Measurements from ENCODE around the gene MAJIN.

The MAJIN gene

GRCh38 chr11:64933213-64933934 lies 38.5 kb downstream of the MAJIN start:
- in situ Hi-C loops (cut with MboI; ENCODE audit: low sequenced_read_pairs) = no loop called here

DNA sequence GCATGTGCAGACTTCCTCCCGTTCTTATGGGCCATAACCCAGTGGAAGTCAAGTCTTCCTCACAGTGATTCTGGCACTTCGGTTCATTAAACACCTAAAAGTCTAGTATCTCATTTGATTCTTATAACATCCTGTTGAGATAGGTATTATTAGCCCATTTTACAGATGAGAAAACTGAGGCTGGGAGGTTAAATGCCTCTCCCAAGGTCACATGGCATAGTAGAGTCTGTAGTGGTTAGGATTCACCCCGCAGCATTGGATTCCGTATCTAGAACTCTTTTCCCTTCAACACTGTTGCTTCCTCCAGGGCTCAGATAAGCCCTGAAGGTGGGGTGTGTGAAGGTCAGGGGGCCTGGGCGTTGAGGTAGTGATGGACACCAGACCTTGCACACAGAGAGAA lies 39.6 kb downstream of the MAJIN start:
- in situ Hi-C loops (cut with MboI; ENCODE audit: low sequenced_read_pairs) = no loop called here

- in situ Hi-C loops (cut with MboI; ENCODE audit: low sequenced_read_pairs) = no loop called here
These were observed 40.6 kb downstream of the MAJIN start for GRCh38 chr11:64931290-64931689.

- in situ Hi-C loops (cut with MboI; ENCODE audit: low sequenced_read_pairs) = no loop called here
These were observed 41.6 kb downstream of the MAJIN start for GRCh38 chr11:64930340-64930739.

DNA sequence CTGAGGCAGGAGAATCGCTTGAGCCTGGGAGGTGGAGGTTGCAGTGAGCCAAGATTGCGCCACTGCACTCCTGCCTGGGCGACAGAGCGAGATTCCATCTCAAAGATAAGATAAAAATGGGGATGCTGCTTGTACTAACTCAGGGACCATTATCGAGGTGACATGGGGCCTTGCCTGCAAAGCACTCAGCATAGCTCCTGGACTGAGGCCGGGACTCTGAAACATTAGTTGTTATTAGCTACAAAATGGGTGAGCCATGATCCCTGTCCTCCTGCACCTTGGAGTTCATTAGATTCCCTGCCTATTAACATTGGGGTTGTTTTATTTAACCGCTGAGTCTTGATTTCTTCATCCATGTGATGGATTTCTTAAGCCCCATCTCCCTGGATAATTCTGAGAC lies 42.3 kb downstream of the MAJIN start:
- in situ Hi-C loops (cut with MboI; ENCODE audit: low sequenced_read_pairs) = no loop called here

- in situ Hi-C loops (cut with MboI; ENCODE audit: low sequenced_read_pairs) = no loop called here
These were observed 43.0 kb downstream of the MAJIN start for GRCh38 chr11:64928957-64929356.

- in situ Hi-C loops (cut with MboI; ENCODE audit: low sequenced_read_pairs) = no loop called here
These were observed 45.2 kb downstream of the MAJIN start for GRCh38 chr11:64926689-64927088.

DNA sequence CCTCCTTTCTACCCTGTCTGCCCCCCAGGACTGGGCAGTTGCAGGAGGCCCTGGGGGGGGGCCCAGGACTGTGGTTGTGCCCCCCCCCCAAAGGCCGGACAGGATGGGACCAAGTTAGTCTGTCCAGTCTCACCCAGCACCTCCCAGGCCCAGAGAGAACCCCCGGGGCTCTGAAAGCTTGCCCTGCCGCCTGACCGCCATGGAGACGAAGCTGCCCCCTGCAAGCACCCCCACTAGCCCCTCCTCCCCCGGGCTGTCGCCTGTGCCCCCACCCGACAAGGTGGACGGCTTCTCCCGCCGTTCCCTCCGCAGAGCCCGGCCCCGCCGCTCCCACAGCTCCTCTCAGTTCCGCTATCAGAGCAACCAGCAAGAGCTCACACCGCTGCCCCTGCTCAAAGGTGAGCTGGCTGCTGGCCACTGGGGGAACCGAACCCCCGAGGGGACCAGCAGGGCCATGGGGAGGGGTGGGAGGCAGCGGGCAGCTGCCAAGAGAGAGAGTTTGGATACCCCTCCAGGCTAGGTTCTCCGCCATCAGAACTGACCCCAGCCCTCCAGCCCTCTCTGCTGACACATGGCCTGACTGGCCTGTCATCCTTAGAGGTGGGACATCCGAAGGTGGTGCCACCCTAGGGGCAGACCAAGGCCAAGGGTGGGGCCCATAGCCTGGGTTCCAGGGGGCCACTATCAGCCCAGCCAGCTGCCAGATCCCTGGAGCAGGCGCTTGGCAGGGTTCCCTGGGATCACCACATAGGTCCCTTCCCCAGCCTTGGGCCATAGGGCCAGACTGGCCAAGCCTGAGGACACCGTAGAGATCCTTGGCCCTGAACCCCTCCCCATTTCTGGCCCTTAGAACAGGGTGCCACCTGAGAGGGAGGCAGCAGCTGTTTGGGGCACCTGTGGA lies 46.1 kb downstream of the MAJIN start:
- in situ Hi-C loops (cut with MboI; ENCODE audit: low sequenced_read_pairs) = no loop called here

- in situ Hi-C loops (cut with MboI; ENCODE audit: low sequenced_read_pairs) = no loop called here
These were observed 47.0 kb downstream of the MAJIN start for GRCh38 chr11:64924910-64925284.

- in situ Hi-C loops (cut with MboI; ENCODE audit: low sequenced_read_pairs) = no loop called here
These were observed 47.7 kb downstream of the MAJIN start, which contains the start of gene PPP2R5B for GRCh38 chr11:64923944-64924909. Gene PPP2R5B (plus strand): TSS chr11:64924689. CDS start chr11:64925735, 1,046 bp downstream.

DNA sequence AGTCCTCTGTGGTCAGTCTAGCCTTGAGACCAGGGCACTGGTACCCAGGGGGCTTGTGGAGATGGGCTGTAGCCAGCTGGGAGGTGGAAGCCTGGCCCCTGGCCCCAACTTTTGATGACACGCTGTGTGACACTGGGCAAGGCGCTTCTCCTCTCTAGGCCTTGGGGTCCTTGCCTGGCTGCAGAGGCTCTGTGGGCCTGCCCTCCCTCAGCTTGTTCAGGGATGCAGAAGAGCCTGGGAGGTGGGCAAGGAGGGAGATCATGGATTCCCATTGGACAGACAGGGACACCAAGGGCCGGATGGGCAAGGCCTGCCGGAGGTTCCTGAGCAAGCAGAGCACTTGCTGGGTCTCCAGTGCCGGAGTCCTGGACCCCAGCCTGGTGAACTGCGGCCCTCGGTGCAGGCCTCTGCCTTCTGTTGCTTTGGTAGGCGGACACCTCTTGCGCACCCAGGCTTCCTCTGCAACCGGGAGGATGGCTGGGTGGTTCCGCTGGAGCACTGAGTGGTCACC lies 48.7 kb downstream of the MAJIN start:
- in situ Hi-C loops (cut with MboI; ENCODE audit: low sequenced_read_pairs) = no loop called here

DNA sequence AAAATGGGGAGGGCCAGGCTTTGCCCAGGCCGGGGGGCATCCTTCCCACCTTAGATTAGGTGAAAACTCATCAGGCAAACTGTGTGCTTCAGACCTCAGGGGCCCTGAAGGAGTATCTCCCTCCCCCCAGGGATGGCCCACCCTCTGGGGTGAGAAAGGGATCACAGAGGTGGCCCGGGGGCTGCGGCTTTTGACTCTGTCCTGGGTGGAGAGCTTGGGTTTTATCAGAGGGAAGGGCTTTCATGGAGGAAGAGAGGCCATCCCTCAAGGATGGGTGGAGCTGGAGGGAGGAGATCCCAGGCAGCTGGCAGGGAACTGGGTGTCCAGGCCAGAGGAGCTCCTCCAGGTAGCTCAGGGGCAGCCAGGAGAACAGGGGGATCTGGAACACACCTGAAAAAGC lies 50.5 kb downstream of the MAJIN start:
- in situ Hi-C loops (cut with MboI; ENCODE audit: low sequenced_read_pairs) = no loop called here

GRCh38 chr11:64920124-64920523 lies 51.8 kb downstream of the MAJIN start:
- in situ Hi-C loops (cut with MboI; ENCODE audit: low sequenced_read_pairs) = no loop called here

DNA sequence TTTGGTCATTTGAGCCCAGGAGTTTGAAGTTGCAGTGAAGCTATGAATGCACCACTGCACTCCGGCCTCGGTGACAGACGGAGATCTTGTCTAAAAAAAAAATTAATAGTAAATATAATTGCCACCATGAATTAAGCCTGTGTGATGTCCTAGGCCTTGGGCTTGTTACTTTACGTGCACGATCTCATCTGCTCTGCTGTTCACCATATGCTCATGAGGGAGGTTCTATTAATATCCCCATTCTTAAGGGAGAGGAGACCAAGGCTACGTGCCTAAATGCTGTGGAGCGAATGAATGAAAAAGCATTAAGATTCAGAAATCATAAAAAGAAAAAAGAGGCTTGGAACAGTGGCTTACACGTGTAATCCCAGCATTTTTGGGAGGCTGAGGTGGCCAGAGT lies 52.3 kb downstream of the MAJIN start:
- in situ Hi-C loops (cut with MboI; ENCODE audit: low sequenced_read_pairs) = no loop called here

- in situ Hi-C loops (cut with MboI; ENCODE audit: low sequenced_read_pairs) = no loop called here
These were observed 53.9 kb downstream of the MAJIN start for GRCh38 chr11:64918017-64918416.

DNA sequence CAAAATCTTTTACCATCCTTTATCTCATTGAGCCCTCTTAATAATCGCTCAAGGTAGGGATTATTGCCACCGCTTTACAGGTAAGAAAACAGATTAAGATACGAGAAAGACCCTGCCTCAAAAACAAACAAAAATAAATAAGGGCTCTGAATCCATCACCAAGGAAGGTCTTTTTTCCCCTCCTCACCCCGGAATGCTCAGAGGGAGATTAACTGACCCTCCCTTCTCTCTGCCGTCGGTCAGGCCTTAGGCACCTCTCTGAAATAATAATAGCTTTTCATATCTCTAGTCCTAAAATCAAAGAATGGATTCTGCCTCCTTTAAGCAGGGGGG lies 54.3 kb downstream of the MAJIN start:
- in situ Hi-C loops (cut with MboI; ENCODE audit: low sequenced_read_pairs) = no loop called here

- in situ Hi-C loops (cut with MboI; ENCODE audit: low sequenced_read_pairs) = no loop called here
These were observed 54.9 kb downstream of the MAJIN start, which contains the start of gene ATG2A for GRCh38 chr11:64916775-64917662. Gene ATG2A (minus strand): TSS chr11:64917209. CDS start chr11:64917135, 74 bp downstream.

- in situ Hi-C loops (cut with MboI; ENCODE audit: low sequenced_read_pairs) = no loop called here
These were observed 55.7 kb downstream of the MAJIN start for GRCh38 chr11:64916040-64916774.

- in situ Hi-C loops (cut with MboI; ENCODE audit: low sequenced_read_pairs) = no loop called here
These were observed 56.5 kb downstream of the MAJIN start for GRCh38 chr11:64915376-64915887.
